T-helper 1 cell (primary cell): ENCODE measurements around the gene NRROS.
"Not testable (repeated sequence)": the region's sequence is repeated elsewhere in the genome, so short reads cannot be mapped to it uniquely, and the experiment has no call there.

Experiments used
- DNase-seq, 5 donors: peaks; one replicate each; pipeline ENCODE4 v3.0.0-alpha.2; 2012 to 2020
- total RNA-seq, 4 donors: gene quantifications; one replicate each; lab custom pipeline; 2026; lab: John Stamatoyannopoulos, UW

The NRROS gene
- 2.7 to 8.4 (median 5.2) reads per million in 4 donors for total RNA-seq

DNA sequence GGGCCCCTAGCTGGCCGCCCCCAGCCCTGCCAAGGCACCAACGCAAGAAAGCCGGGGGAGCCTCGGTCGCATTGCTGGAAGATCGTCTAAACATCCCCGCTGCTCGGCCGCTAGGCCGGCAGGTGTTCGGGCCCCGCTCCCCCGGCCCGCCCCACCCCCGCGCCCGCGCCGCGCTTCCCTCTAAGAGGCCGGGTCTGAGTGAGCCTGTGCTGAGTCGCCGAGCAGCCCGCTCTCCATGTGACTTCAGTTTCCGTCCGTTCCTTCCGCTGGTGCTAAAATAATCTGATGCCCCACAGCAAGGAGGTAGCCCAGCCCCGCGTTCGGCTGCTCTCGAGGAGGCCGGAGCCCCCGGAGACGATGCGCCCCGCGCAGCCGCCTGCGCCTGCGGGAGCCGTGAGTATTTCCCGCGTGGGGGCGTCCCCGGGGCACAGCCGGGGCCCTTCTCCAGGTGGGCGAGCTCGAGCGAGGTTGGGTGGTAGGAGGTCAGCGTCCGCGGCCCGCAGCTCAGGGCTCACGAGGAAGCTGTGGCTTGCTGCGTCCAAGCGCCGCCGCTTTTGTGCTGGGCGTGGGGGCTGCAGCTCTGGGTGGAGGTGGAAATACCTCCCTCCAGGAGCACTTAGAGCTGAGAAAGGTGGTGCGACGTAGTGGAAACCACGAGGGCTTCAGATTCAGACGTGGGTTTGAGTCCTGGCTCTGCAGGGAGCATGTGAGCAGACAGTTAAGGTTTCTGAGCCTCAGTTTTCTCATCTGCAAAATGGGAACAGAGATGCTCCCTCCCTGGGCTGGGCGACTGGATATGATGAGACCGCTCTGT lies at the start of gene NRROS:
Gene NRROS (plus strand): TSS at position 212 of the 814 bp plus-strand sequence. CDS start 14,846 bp downstream, outside the sequence.
- DNase-seq, result peak; percentile 27 to 84 (median 50)

DNA sequence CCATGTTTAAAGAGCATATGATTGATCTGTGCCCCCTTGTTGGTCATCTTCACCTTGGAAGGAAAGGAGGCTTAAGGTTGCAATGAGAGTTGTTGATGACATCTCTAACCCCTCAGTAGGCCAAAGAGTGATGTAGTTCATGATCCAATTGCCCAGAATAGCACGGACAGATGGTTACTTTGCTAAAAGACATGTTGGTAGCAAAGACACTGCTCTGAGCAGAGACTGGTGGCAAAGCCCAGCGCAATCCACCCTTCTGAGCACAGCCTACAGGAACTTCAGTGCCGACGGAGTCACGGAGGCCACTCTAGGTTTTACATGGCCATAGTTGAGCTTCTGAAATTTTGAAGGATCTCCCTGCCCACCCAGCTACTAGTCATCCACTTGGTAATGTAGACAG lies 49.2 kb upstream of the NRROS start:
- DNase-seq, result no peak

DNA sequence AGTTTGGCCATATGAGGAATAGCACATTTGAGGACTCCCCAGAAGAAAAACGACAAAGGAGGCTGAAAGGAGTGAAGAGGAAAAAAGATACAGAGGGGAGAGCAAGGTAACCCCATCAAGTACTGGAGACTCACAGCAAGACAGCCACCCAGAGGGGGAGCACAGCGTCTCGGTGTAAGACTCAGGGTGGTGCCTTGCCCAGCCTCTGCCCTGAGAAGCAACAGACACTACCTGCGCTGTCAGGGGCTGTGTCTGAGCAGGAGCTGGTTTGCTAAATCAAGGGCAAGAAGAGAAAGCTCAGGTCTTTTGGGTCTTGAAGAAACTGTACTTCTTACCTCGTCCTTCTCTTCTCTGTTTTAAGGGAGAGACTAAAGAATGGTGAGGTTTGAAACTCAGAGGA lies 43.1 kb upstream of the NRROS start:
- no peak for DNase-seq

DNA sequence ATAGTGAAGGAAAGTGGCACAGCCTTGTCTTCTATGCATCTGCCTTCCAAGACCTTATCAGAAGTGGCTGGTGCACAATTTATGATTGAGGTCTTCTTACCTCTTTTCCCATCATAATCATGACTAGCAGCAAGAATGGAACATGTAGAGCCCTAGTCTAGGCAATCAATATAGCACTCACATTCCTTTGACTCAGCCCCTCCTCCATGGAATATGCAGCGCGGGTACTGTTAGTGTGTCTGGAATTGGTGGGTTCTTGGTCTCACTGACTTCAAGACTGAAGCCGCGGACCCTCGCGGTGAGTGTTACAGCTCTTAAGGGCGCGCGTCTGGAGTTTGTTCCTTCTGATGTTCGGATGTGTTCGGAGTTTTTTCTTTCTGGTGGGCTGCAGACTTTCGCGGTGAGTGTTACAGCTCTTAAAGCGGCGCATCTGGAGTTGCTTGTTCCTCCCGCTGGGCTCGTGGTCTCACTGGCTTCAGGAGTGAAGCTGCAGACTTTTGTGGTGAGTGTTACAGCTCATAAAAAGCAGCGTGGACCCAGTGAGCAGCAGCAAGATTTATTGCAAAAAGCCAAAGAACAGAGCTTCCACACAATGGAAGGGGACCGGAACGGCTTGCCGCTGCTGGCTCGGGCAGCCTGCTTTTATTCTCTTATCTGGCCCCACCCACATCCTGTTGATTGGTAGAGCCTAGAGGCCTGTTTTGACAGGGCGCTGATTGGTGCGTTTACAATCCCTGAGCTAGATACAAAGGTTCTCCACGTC lies 41.3 kb upstream of the NRROS start:
- DNase-seq, result peak in 4 of 5 donors; percentile 17 to 75 (median 24)

DNA sequence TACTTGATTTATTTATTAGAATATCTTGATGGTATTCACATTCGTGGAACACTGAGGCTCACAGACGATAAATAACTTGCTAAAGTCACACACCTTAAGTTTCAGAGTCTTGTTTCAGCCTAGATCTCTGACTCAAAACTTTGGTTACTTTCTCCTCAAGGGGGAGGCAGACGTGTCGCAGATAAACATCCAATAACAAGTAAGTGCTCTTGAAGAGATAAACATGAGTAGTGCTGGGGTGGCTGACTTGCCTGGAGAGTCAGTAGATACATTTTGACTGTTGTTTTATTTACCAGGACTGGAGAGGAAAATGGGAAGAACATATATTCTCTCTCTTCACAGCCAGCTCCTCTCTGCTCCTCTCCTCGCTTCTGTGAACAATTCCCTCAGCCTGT lies 39.8 kb upstream of the NRROS start:
- no peak for DNase-seq

DNA sequence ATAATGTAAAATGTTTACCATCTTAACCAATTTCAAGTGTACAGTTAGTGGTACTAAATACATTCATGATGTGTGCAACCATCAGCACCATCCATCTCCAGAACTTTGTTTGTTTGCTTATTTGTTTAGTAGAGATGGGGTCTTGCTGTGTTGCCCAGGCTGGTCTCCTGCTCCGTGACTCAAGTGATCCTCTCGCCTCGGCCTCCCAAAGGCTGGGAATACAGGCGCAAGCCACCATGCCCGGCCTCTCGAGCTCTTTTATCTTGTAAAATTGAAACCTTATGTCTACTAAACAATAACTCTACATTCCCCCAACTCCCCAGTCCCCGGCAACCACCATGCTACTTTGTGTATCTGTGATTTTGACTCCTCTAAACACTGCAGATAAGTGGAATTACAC lies 39.1 kb upstream of the NRROS start:
- DNase-seq, result no peak

DNA sequence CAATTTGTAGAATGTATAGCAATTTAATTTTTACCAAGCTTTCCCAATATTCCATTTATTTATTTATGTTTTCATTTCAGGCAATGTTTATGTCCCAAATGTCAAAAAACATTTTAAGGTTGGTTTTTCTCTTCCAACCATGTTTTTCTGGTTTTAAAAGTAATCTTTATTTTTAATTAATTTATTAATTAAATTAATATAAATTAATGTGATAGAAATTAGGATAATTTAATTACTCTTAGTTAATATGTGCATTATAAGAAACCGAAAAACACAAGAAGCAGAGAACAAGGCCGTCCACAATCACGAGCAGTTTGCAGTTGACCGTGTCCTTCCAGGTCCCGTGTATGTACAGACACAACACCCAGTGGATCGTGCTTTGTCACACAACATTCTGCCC lies 36.8 kb upstream of the NRROS start:
- DNase-seq, result no peak

DNA sequence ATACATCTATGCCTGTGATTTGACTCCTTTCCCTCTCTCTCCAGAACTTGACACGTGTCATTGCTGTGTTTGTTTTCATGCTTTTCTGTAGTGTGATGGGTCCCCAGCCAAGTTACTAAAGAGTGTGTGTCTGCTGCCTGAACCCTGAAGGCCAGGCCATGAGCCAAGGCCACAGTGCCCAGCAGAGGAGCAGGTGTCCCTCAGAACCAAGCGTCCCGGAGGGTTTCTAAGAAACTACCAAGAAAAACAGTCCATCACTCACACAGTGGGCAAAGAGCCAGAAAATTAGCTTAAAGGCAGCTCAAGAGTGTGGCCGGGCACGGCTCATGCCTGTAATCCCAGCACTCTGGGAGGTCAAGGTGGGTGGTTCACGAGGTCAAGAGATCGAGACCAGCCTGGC lies 35.8 kb upstream of the NRROS start:
- DNase-seq, result no peak

DNA sequence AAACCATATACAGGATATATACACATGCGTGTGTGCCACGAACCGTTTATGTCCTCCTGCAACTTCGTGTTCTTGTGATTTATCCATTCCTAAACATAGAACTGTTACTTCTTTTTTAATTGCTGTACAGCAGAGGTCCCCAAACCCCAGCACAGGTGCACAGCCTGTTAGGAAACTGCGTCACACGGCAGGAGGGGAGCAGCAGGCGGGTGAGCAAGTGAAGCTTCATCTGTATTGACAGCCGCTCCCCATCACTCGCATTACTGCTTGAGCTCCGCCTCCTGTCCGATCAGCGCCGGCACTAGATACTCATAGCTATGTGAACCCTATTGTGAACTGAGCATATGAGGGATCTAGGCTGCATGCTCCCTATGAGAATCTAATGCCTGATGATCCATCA lies 34.9 kb upstream of the NRROS start:
- peak; percentile 19 to 73 (median 51) for DNase-seq

DNA sequence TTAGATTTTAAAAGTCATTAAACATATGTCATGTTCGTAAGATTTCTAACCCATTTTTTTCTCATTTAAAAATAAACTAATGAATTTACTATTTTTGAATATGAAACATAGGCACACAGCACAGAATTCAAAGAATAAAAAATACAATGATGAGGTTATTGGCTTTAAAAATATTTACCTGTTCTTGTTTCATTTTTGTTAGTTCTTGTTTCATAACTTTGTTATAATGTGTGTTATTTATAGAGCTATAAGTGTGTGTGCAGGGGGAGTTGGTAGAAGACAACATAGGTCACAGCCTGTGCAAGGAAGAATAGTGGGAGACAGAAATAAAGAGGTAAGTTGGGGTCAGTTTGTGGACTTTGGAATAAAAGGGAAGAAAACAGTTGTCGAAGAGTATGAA lies 30.8 kb upstream of the NRROS start:
- no peak for DNase-seq

DNA sequence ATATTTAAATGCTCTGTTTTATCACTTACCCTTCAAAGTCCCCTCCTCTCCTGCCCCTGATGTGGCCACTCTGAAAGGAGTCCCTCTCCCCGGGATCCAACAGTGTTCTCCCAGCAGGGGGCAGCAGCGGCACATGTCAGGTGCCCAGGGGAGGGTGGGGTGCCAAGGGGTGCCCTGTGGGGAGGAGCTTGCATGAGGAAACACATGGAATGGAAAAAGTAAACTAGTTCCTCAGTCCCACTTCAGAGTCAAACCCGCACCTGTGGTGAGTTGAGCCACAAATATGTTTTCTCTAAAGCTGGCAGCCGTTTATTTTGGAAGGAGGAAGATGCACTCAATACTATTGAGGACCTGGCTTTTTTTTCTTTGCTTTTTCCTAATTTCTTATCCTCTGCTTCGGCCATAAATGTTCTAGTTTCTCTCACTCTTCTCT lies 30.1 kb upstream of the NRROS start:
- DNase-seq, result peak; percentile 79 to 93 (median 90)

DNA sequence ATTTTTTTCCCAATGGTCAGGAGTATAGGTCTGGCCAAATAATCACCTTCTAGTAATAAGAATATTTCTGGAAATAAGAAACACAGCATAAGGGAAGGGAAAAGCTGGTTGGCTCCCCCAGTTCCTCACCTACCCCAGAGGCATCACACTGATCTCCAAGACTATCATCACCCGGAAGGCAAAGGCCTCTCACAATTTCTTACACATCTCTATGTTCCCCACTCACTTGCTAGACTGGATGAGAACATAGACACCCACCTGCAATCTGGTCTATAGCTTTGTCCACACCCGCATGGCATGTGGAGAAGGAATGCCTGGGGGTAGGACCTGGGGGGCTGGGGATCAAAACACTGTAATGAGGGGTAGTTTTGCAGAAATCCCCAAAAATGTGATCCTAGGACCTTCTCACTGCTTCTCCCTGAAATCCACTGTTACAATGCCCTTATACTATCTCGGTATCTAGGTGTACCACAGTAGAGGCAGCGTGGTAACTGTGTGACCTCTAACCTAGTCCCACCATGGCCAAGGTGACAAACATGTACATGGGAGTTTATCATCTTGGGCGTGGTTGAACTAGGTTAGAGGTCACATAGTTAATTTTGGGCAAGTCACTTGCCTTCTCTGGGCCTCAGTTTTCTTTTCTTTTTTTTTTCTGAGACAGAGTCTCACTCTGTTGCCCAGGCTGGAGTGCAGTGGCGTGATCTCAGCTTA lies 29.5 kb upstream of the NRROS start:
- peak in 1 of 5 donors; percentile 68 for DNase-seq

DNA sequence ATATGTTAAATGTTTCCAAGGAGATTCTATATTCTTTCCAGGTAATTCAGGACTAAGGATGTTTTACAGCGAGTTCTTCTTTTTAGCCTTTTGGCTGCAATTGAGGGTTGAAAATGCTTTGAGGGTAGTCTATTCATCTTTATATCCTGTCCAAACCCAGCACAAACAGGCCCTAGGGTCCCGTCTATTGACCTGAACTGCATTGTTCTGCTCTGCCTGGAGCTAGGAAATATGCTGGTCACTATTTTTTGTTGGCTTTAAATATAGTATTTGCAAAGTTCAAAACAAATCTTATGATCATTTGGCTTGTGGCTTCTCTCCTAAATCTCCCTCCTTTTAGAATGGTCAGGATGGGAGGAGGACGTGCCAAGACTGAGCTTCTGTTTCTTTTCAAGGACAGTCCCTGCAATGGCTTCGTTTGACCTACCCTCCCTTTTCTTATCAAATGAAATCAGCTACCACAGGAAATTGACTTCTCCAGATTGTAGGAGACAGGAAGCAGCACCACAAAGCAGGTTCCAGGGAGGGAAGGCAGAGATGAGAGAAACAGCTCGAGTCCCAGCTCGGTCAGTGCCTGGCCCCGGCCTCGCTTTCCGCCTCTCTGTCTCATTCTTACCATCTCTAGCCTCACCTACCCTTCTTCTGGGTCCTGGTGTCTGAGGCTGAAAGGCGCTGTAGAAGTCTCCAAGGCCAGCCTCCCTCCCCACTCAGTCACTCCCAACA lies 27.6 kb upstream of the NRROS start:
- peak in 1 of 5 donors; percentile 55 for DNase-seq

DNA sequence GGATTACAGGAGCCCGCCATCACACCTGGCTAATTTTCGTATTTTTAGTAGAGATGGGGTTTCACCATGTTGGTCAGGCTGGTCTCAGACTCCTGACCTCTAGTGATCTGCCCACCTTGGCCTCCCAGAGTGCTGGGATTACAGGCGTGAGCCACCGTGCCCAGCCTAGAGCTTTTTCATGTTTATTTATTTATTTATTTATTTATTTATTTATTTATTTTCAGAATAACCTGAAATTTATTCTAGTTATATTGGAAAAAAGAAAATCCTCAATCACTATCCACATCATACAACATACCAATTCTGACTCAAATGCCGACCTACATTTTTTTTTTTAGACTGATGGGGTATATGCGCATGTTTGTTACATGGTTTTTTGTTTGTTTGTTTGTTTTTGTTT lies 24.3 kb upstream of the NRROS start:
- not testable (repeated sequence) for DNase-seq

DNA sequence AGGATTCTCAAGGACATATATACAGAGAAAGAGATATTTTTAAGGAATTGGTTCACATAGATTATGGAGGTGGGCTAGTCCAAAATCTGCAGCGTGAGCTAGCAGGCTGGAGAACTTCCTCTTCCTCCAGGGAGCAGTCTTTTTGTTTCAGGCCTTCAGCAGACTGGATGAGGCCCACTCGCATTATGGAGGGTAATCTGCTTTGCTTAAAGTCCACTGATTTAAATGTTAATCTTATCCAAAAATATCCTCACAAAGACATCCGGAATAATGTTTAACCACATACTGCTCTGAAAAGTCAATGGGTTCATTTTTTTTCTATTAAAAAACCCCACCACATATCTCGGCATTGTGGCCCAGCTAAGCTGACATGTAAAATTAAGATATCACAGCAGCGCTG lies 22.2 kb upstream of the NRROS start:
- DNase-seq, result no peak

DNA sequence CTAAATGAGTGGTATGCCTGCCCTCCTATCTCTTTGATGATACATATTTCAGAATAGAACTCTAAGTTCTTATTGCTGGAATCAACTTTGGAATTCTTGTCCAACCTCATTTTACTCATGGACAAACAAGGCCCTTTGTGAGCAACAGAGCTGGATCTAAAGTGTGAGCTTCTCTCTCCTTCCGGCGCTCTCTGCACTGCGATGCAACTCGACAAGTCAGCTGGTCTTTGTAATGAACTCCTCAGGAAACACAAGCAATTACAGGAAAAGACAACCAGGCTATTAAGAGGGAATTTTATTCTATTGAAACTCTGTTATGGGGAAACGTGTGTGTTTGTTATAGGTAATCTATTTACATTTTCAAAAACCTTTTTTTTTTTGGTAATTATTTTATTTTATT lies 20.3 kb upstream of the NRROS start:
- DNase-seq, result no peak

DNA sequence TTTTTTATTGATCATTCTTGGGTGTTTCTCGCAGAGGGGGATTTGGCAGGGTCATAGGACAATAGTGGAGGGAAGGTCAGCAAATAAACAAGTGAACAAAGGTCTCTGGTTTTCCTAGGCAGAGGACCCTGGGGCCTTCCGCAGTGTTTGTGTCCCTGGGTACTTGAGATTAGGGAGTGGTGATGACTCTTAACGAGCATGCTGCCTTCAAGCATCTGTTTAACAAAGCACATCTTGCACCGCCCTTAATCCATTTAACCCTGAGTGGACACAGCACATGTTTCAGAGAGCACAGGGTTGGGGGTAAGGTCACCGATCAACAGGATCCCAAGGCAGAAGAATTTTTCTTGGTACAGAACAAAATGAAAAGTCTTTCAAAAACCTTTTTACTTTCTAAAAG lies 19.9 kb upstream of the NRROS start:
- not testable (repeated sequence) for DNase-seq

DNA sequence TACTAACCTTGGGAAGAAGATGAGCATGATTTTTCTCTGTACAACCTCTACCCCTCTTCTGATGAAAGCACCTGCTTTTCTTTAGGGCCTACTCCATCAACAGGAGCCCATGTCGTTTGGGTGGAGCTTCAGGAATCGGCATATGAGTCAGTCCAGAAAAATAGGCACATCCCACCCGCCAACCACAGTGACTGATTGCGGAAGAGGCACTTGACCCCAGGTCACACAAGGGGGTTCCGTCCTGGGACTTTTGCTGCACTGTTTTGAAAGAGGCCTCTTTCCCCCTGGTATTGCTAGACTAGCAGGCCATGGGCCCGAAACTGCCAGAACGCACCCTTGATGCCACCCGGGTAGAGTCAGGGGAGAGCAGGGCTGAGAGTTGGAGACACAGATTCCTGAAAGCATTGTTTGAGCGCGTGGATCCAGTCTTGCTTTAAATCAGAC lies 19.3 kb upstream of the NRROS start:
- DNase-seq, result peak in 1 of 5 donors; percentile 74

DNA sequence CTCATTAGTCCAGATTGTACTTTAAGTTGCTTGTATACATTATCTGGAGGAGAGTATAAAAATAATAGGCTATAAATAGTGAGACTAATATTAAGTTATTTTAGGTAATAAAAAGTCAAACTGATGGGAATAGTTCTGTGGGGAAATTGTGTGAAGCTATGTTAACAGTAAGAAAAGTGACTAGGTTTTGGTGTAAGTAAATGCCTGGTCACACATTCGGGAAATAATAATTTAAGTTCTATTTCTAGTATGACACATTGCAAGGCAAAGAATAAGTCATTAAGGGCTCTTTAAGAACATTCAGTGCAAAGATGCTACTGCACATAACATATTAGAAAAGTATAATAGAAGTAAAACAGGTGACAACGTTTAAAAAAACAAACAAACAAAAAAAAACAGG lies 18.8 kb upstream of the NRROS start:
- no peak for DNase-seq

DNA sequence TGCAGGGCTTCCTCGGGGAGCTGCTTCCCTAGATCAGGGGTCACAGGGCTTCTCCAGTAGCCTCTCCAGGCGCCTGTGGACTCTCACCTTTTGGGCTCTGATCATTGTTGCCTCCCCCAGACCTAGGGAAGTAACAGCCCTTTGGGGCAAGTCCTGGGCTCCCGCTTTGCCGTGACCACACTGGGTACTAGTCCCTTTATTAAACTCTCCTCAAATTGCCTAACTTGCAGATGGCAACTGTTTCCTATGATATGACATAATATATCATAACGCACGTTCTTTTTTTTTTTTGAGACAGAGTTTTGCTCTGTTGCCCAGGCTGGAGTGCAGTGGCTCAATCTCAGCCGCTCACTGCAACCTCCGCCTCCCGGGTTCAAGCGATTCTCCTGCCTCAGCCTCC lies 17.9 kb upstream of the NRROS start:
- no peak for DNase-seq

DNA sequence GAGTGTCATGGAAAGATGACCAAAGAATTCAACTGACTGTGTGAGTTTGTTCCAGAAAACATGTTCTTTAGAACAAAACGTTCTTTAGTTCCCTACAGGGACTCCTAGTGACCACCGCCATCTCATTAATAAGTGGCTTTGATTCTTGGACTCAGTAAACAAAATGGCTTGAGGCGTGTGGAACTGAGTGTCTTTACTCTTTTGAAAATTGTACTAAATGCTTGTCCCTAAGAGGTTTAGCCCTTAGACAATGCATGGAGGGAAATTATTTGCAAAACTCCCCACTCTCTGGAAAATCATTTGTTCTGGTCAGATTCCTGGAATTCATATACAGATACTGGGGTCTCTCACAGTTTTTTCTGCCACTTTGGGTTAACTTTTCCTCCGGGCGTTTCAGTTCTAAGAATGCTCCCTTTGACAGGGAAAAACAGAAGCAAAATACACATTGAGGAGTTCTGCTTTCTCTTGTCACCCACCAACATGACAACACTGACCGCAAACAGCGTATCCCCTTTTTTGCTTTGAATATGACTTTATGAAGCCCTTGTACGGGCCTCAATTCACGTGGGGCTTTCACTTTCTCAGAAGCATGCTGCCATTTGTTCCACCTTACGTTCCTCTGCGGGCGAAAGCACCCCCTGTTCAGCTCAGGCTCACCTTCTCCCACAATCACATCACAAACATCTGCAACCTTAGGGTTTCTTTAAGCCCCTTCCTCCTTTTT lies 15.3 kb upstream of the NRROS start:
- DNase-seq, result peak in 1 of 5 donors; percentile 61

DNA sequence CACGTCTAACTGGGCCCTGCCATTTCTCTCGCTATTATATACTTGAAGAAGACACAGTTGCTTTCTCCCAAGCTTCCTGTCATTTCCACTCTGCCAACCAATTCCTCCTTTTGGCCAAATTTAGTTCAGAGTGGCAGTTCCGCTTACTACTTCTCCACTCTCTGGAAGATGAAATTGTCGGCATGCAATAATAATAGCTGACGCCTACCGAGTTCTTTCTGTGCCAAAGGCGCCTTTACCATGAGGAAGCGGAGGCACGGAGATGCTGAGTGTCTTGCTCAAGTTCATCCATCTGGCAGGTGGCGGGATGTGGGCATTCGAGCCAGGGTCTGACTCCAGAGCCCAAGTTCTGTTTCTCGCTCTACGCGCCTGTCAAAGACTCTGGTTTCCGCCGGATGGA lies 14.6 kb upstream of the NRROS start:
- no peak for DNase-seq
